GM12865 (cell line): ENCODE data around the gene ACTN1.
"Not testable (repeated sequence)": the region's sequence is repeated elsewhere in the genome, so short reads cannot be mapped to it uniquely, and the experiment has no call there.

Experiments
- DNase-seq: peaks from one replicate; pipeline ENCODE4 v3.0.0; 2010; ENCODE audit warnings: low read depth
- H3K4me3 ChIP-seq: 2 replicates; pipeline ENCODE4 v1.5.1; 2011; ENCODE audit warnings: mild to moderate bottlenecking, low read depth, low read length, control low read depth
- CTCF ChIP-seq: IDR thresholded peaks from 2 replicates; pipeline ENCODE4 v1.5.1; 2011; ENCODE audit warnings: low read length, control low read depth, low read depth, inconsistent platforms; ENCODE audit not compliant: insufficient read depth; ENCODE audit errors: missing control alignments

ACTN1 gene

GRCh38 chr14:68857516-68858070 is 121.5 kb downstream of the ACTN1 start:
- DNase-seq: no peak
- no peak overlapping the region for H3K4me3 ChIP-seq
- no peak for TF ChIP-seq CTCF

GRCh38 chr14:68856572-68856971 is 122.5 kb downstream of the ACTN1 start:
- H3K4me3 ChIP-seq: no peak overlapping the region
- TF ChIP-seq CTCF: no peak
- no peak for DNase-seq

- DNase-seq: no peak
- H3K4me3 ChIP-seq: no peak overlapping the region
- TF ChIP-seq CTCF: no peak
Observed at GRCh38 chr14:68854421-68854820, 124.7 kb downstream of the ACTN1 start.

GRCh38 chr14:68853749-68854148 is 125.4 kb downstream of the ACTN1 start:
- no peak for TF ChIP-seq CTCF
- no peak overlapping the region for H3K4me3 ChIP-seq
- DNase-seq: no peak

- not testable (repeated sequence) for H3K4me3 ChIP-seq, DNase-seq
Observed at GRCh38 chr14:68852493-68852892, 126.6 kb downstream of the ACTN1 start.

- no peak overlapping the region for H3K4me3 ChIP-seq
- DNase-seq: no peak
- no peak for TF ChIP-seq CTCF
Observed at GRCh38 chr14:68851078-68851477, 128.0 kb downstream of the ACTN1 start.

- TF ChIP-seq CTCF: no peak
- DNase-seq: no peak
- H3K4me3 ChIP-seq: no peak overlapping the region
Observed at GRCh38 chr14:68849416-68849815, 129.7 kb downstream of the ACTN1 start.
